ENCODE data around the gene LEMD2. TPM values are rescaled to one million over a fixed set of nuclear protein-coding genes. Genes with fewer than 3 reads are reported as not detected.

The LEMD2 gene
- total and polyA plus RNA-seq, 2 of the 4 experiments (the other 2 are of a cell fraction), result 26.5 to 43.6 TPM

DNA sequence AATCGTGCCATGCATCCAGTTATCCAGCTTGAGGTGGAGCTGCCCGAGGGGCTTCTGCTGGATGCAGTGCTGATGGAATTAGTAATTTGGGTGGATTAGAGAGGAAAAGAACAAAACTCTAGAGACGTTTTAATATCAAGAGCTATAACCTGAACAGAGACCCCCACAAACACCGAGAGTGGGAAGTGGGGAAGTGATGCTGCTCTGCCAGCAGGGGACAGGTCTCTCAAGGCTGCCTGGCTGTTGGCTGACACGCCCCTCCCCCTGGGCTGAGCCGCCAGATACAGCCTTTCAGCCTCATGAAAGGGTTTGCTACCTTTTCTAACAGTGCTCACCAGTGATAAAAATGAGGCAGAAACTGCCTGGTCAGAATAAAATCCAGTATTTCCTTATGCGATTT is 9.6 kb downstream of the LEMD2 start:
- POLR2A ChIA-PET (ENCODE audit: unreplicated experiment), result no interaction called here
- no peak for ATAC-seq (ENCODE audit: low read depth)

More for the DNA sequence above, 9.6 kb downstream of the LEMD2 start:
- Histone ChIP-seq H3K27me3 (ENCODE audit: control insufficient read depth, insufficient read depth, low read length) (no peaks in the 10 kb centered on the region), H3K18ac (ENCODE audit: low read depth, low read length) (no peak overlapping the region), H2BK15ac (ENCODE audit: low read depth, low read length) (no peak overlapping the region), H3K9me3 (ENCODE audit: control insufficient read depth, insufficient read depth, low read length) (no peaks in the 10 kb centered on the region), H3K27ac (ENCODE audit: insufficient read depth, low read length) (no peak overlapping the region), H3K4ac (ENCODE audit: low read depth, low read length) (no peak overlapping the region), H3K4me1 (ENCODE audit: control insufficient read depth, insufficient read depth, low read length) (peaks cover 14% of the 10 kb centered on the region), H4K20me1 (ENCODE audit: insufficient read depth, low read length) (no peaks in the 10 kb centered on the region), H4K5ac (ENCODE audit: low read depth, low read length) (no peak overlapping the region), H3K56ac (ENCODE audit: extremely low read depth, insufficient read depth, low read length) (no peak overlapping the region), H2AFZ (replicated peaks; ENCODE audit: low read length, poor library complexity) (no peak overlapping the region), H3K9me1 (ENCODE audit: insufficient read depth, low read length) (peaks cover 14% of the 10 kb centered on the region), H3K9ac (ENCODE audit: low read depth, low read length) (no peak overlapping the region), H2BK5ac (ENCODE audit: low read depth, low read length, poor library complexity, severe bottlenecking) (no peak overlapping the region), H3K4me3 (ENCODE audit: insufficient read depth, low read depth, low read length) (no peak overlapping the region), H3K36me3 (ENCODE audit: control insufficient read depth, insufficient read depth, low read length) (peaks cover 86% of the 10 kb centered on the region), H2AK9ac (replicated peaks; ENCODE audit: low read depth, low read length, poor library complexity) (no peak overlapping the region), H3K4me2 (ENCODE audit: low read depth, low read length) (no peak overlapping the region), H3K23ac (ENCODE audit: low read depth, low read length) (no peak overlapping the region), H4K91ac (ENCODE audit: insufficient read depth, low read depth, low read length) (no peak overlapping the region), H2BK20ac (ENCODE audit: low read depth, low read length) (no peak overlapping the region), H3K14ac (replicated peaks; ENCODE audit: low read depth, low read length) (no peak overlapping the region), H4K8ac (ENCODE audit: low read depth in 2 of 2, low read length in 2 of 2) (no peak overlapping the region), H3K79me1 (ENCODE audit: low read depth in 1 of 2, low read length in 2 of 2) (peaks cover 33 to 66% of the 10 kb centered on the region in 2 experiments), H2BK120ac (ENCODE audit: low read depth, low read length) (no peak overlapping the region), H2AK5ac (ENCODE audit: low read depth, low read length) (no peak overlapping the region)
- no CpG with 5 or more reads among the region's 7 CpGs for WGBS, 2 experiments (ENCODE audit: extremely low coverage in 2 of 2, insufficient read length in 1 of 2)
- no TSS peak for BruUV-seq (replicated peaks)
- CTCF ChIA-PET, result interaction anchor here (1.9 kb wide), 1 partner anchor 8 kb away, joined by 4 read pairs; no protein-coding TSS in a partner anchor
- dilution Hi-C loops (cut with HindIII; ENCODE audit: low sequenced_read_pairs, unreplicated experiment), result no loop called here
- in situ Hi-C loops (cut with MboI; ENCODE audit: low sequenced_read_pairs), result no loop called here
- TF ChIP-seq MAZ (IDR thresholded peaks at IDR 0.05; ENCODE audit: borderline replicate concordance, low read depth, low read length) (no peak), CEBPB (IDR thresholded peaks at IDR 0.05; ENCODE audit: low read depth, low read length) (no peak), SMC3 (IDR thresholded peaks at IDR 0.05; ENCODE audit: low read depth, low read length) (no peak), RFX5 (IDR thresholded peaks at IDR 0.05; ENCODE audit: low read depth, low read length) (no peak), RAD21 (IDR thresholded peaks at IDR 0.05; ENCODE audit: low read length) (no peak), CHD1 (IDR thresholded peaks at IDR 0.05; ENCODE audit: low read depth, low read length) (no peak), BHLHE40 (IDR thresholded peaks at IDR 0.05; ENCODE audit: low read depth, low read length) (no peak), NFE2L2 (IDR thresholded peaks at IDR 0.05; ENCODE audit: low read depth, low read length) (no peak), POLR2A (IDR thresholded peaks at IDR 0.05; ENCODE audit: low read depth, low read length) (no peak), FOS (IDR thresholded peaks at IDR 0.05; ENCODE audit: low read depth, low read length) (no peak), RCOR1 (IDR thresholded peaks at IDR 0.05; ENCODE audit: insufficient replicate concordance, low read length) (no peak), MXI1 (IDR thresholded peaks at IDR 0.05; ENCODE audit: borderline replicate concordance, low read depth, low read length) (no peak), MAFK (IDR thresholded peaks at IDR 0.05; ENCODE audit: low read depth, low read length) (no peak)
- TF ChIP-seq, protein P1, sequence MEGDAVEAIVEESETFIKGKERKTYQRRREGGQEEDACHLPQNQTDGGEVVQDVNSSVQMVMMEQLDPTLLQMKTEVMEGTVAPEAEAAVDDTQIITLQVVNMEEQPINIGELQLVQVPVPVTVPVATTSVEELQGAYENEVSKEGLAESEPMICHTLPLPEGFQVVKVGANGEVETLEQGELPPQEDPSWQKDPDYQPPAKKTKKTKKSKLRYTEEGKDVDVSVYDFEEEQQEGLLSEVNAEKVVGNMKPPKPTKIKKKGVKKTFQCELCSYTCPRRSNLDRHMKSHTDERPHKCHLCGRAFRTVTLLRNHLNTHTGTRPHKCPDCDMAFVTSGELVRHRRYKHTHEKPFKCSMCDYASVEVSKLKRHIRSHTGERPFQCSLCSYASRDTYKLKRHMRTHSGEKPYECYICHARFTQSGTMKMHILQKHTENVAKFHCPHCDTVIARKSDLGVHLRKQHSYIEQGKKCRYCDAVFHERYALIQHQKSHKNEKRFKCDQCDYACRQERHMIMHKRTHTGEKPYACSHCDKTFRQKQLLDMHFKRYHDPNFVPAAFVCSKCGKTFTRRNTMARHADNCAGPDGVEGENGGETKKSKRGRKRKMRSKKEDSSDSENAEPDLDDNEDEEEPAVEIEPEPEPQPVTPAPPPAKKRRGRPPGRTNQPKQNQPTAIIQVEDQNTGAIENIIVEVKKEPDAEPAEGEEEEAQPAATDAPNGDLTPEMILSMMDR (conservative IDR thresholded peaks at IDR 0.05; ENCODE audit: low read depth, low read length), result no peak
- TF ChIP-seq, protein P2, sequence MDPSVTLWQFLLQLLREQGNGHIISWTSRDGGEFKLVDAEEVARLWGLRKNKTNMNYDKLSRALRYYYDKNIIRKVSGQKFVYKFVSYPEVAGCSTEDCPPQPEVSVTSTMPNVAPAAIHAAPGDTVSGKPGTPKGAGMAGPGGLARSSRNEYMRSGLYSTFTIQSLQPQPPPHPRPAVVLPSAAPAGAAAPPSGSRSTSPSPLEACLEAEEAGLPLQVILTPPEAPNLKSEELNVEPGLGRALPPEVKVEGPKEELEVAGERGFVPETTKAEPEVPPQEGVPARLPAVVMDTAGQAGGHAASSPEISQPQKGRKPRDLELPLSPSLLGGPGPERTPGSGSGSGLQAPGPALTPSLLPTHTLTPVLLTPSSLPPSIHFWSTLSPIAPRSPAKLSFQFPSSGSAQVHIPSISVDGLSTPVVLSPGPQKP (IDR thresholded peaks at IDR 0.05; ENCODE audit: borderline replicate concordance, low read depth, low read length), result no peak
- TF ChIP-seq, protein P3, sequence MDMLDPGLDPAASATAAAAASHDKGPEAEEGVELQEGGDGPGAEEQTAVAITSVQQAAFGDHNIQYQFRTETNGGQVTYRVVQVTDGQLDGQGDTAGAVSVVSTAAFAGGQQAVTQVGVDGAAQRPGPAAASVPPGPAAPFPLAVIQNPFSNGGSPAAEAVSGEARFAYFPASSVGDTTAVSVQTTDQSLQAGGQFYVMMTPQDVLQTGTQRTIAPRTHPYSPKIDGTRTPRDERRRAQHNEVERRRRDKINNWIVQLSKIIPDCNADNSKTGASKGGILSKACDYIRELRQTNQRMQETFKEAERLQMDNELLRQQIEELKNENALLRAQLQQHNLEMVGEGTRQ (IDR thresholded peaks at IDR 0.05; ENCODE audit: low read depth, low read length), result no peak
- no peak for DNase-seq
- intact Hi-C loops (cut with micrococcal nuclease), result no loop called here
